Measurements from ENCODE around the gene FASLG.
A peak's percentile ranks its signal among the peaks of the same experiment; 100 is the strongest.
"Not testable (repeated sequence)": the region's sequence is repeated elsewhere in the genome, so short reads cannot be mapped to it uniquely, and the experiment has no call there.

FASLG gene, protein sequence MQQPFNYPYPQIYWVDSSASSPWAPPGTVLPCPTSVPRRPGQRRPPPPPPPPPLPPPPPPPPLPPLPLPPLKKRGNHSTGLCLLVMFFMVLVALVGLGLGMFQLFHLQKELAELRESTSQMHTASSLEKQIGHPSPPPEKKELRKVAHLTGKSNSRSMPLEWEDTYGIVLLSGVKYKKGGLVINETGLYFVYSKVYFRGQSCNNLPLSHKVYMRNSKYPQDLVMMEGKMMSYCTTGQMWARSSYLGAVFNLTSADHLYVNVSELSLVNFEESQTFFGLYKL

GRCh38 chr1:172658871-172659453 lies at the start of gene FASLG:
TSS of gene FASLG (plus strand) at chr1:172659103. CDS start at chr1:172659202, 99 bp downstream.
- no peak for DNase-seq (ENCODE audit: low read depth in 1 of 2, low spot score in 1 of 2)

DNA sequence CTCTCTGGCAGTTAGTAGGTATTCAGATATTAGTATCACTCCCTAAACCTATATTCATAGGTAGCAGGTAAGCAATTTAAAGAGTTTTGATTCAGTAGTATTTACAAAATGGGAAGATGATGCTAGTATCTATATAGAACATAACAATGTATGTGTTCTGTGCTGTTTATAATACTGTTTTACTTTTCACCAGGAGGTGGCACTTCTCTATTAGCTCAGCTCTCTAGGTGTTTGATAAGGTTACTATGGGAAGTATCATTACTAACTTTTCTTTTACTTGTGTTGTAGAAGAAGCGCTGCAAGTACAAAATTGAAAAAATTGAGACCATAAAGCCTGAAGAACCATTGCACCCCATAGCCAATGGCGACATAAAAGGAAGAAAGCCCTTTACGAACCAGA lies 49.4 kb upstream of the FASLG start:
- no peak for DNase-seq (ENCODE audit: low read depth in 1 of 2, low spot score in 1 of 2)

GRCh38 chr1:172612478-172612877 lies 46.4 kb upstream of the FASLG start:
- no peak for DNase-seq (ENCODE audit: low read depth in 1 of 2, low spot score in 1 of 2)

DNA sequence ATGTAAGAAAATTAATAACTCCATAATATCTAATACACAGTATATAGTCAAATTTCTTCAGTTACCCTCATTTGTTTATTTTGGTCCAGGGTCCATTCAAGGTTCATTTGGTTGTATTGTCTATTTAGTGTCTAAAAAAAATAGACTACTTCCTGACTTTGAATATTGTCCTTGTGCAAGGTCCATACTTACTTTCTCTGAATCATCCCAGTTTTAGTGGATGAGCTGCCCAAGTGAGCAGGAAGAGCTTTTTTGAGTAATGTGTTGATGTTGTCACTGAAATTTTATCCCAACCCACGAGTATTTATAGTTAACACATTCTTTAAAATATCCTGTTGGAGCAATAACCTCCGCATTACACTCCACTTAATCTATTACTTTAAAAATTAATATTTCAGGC lies 45.6 kb upstream of the FASLG start:
- DNase-seq (ENCODE audit: low read depth in 1 of 2, low spot score in 1 of 2): no peak

DNA sequence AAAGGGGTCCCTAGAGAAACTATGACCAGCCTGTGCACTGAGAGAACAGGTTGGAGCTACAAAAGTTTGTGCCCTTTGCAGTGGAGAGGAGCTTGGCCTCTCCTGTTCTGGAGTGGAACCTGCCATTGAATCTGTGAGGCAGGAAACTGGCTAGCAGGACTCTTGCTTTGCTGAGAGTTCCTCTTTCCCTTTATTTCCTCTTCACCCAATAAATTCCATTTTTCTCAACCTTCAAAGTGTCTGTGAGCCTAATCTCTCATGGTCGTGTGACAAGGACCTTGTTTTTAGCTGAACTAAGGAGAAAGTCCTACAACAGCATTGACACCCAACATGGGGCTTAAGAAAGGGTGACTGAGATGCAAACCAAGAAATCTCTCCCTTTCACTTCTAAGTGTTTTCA lies 42.7 kb upstream of the FASLG start:
- DNase-seq (ENCODE audit: low read depth in 1 of 2, low spot score in 1 of 2): no peak

GRCh38 chr1:172616636-172617035 lies 42.3 kb upstream of the FASLG start:
- no peak for DNase-seq (ENCODE audit: low read depth in 1 of 2, low spot score in 1 of 2)

- not testable (repeated sequence) for DNase-seq (ENCODE audit: low read depth in 1 of 2, low spot score in 1 of 2)
Observed at GRCh38 chr1:172620603-172621002, 38.3 kb upstream of the FASLG start.

DNA sequence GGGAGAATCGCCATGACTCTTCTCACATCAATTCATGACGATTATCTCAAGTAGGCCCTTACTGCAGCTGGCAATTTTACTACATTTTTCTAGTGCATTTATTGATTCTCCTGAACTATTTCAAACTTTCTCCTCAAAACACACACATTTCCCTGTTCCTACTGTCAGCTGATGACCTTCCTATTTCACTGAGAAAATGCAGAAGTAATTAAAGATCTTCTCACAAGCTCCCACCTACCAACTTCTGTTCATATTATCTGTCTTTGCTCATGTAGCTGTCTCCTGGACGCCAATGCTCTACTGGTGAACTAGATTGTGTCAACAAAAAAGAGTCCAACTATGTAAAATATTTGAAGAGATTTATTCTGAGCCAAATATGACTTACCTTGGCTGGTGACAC lies 36.4 kb upstream of the FASLG start:
- no peak for DNase-seq (ENCODE audit: low read depth in 1 of 2, low spot score in 1 of 2)

DNA sequence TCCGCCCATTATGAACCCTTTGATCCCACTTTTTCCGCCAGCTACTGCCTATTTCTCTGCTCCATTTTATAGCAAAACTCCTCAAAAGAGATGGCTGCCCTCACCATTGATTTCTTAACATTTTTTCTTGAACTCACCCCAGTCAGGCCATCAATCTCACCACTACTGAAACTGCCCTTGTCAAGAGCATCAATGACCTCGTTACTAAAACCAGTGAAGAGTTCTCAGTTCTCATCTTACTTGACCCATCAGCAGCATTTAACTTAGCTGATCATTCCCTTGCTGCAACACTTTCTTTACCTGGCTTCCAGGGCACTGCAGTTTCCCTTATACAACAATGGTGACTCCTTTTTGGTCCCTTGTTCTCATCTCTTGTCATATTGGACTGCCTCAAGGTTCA lies 35.2 kb upstream of the FASLG start:
- no peak for DNase-seq (ENCODE audit: low read depth in 1 of 2, low spot score in 1 of 2)

DNA sequence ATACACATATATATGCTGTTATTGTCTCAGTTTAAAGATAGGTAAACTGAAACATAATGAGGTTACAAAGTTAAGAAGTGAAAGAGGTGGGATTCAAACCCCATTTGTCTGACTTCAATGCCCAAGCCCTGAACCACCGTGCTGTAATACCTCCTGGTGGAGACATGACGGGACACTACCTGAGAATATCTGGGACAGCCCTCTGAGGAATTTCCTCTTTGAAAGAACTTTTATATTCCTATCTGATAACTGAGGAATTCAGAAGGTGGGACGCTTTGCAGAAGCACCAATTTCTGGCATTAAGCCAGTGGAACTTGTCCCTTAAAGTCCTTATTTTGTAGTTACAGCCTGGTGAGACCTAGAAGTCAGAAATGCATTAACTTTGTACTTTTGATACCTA lies 32.1 kb upstream of the FASLG start:
- DNase-seq (ENCODE audit: low read depth in 1 of 2, low spot score in 1 of 2): no peak

DNA sequence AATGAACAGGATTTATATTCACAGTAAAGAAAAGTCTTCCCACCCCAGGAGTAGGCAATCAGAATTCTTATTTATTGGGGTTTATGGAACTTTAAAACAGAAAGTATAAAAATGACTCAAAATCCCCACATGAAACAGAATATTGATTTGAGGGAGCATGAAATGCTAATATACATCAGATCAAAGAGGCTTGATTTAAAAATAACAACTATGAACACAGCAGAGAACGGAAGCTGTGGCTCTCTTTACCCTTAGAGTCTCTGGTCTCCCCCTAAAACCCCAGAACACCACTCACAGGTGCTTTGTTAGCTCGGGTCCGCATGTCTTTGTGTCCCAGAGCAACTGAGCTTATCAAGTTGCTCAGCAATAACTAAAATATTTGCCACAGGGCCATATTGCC lies 31.2 kb upstream of the FASLG start:
- no peak for DNase-seq (ENCODE audit: low read depth in 1 of 2, low spot score in 1 of 2)

- DNase-seq (ENCODE audit: low read depth in 1 of 2, low spot score in 1 of 2): no peak
Observed at GRCh38 chr1:172628401-172628800, 30.5 kb upstream of the FASLG start.

DNA sequence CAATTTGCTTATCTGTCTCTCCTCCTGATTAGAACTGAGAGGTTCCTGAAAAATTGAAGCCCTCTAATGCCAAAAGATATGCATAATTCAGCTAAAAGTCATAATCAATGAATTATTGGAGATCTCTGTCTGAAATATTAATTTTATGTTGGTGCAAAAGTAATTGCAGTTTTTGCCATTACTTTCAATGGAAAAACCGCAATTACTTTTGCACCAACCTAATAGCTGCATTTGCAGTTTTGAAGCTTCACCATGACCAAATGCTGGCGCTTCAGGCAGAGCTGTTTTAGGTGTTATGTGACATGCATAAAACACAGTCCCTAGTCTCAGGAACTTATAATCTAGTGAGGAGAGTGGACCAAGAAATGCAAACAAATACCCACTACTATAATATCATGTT lies 29.7 kb upstream of the FASLG start:
- DNase-seq (ENCODE audit: low read depth in 1 of 2, low spot score in 1 of 2): no peak

DNA sequence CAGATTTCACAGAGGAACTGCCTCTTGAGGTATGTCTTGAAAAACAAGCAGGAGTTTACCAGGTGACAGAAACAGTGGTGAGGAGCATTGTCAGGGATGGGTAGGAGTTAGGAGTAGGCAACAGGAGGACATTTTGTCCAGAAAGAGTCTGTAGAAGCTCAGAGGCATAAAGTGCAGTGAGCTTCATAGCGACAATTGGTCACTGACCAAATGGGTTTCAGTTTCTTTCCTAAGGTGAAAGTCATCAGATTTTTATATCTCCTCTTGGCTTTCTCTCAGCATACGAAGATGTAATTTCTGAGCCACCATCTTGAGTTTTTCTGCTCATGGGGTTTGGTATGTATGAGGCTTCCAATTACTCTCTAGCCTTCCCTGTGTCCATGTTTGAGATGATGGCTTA lies 29.3 kb upstream of the FASLG start:
- no peak for DNase-seq (ENCODE audit: low read depth in 1 of 2, low spot score in 1 of 2)

GRCh38 chr1:172630056-172630818 lies 28.7 kb upstream of the FASLG start:
- no peak for DNase-seq (ENCODE audit: low read depth in 1 of 2, low spot score in 1 of 2)

DNA sequence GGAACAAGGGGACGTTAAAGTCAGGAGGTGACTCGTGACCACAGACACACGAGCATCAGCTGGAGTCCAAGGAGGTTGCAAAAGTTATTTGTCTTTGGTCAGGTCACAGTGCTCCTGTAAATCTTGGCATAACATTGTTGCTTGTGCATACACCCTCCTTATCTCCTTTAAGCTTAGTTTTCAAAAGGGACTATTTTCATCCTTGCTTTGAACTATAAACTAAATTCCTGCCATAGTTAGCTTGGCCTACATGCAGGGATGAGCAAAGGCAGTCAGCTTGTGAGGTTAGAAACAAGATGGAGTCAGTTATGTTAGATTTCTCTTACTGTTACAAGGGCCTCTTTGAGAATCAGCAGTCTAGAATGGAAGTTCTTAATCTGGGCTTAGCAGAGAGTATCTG lies 28.0 kb upstream of the FASLG start:
- DNase-seq (ENCODE audit: low read depth in 1 of 2, low spot score in 1 of 2): no peak

DNA sequence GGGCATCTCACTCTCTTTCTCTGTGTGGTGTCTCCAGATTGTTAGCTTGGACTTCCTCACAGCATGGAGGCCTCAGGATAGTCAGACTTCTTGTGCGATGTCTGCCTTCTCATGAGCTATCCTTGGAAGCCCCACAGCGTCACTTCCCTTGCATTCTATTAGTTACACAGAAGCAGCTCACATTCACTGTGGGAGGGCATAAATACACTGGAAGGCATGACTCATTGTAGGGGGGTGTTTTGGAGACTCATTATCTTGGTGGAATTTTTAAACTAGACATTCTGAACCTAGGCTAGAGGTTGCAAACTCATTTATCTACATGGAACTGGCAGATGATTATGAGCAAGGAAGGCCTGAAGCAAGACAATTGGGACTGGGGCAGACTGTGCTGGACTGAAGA lies 21.4 kb upstream of the FASLG start:
- DNase-seq (ENCODE audit: low read depth in 1 of 2, low spot score in 1 of 2): no peak

- no peak for DNase-seq (ENCODE audit: low read depth in 1 of 2, low spot score in 1 of 2)
Observed at GRCh38 chr1:172638249-172638648, 20.7 kb upstream of the FASLG start.

DNA sequence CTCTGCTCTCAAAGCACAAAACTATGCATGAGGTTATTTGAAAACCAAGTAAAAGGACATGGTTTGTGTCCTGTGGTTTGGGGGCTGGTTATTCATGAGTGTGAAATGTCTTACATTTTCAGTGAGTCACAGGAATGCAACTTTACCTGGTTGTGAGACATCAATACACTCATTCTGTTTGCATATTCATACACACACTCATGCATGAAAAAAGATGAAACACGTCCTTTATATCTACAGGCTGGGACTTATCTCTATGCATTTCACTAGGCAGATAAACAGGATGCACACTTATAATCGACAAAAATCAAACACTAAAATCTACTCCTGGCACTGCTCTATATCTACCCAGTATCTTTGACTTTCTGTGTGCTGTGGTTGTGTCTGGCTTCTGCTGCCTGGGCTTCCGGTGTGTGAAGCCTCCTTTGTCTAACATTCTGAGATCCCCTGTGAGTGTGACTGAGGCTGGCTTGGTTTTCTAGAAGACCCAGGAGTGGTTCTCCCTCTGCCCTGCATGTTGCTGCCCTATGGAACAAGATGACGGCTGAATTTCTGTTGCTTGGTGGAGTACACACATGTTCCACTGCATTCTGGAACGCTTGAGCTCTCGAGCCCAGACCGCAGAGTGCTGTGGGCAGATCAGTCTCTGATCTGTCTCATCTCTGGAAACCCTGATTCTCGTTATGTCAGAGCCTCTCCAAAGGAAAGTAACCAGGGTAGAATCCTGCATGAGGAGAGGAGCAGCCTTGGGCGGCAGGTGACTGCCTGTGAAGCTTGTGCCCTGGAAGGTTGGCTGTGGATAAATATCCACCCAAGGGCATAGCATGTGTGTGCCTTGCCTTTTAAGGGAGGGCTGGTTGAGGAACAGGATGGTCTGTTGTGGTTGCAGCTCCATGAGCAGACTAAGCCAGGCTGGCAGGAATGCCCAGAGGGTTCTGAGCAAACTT lies 19.7 kb upstream of the FASLG start:
- peak; percentile 24 to 58 for DNase-seq (ENCODE audit: low read depth in 1 of 2, low spot score in 1 of 2)

GRCh38 chr1:172640111-172640510 lies 18.8 kb upstream of the FASLG start:
- no peak for DNase-seq (ENCODE audit: low read depth in 1 of 2, low spot score in 1 of 2)

- DNase-seq (ENCODE audit: low read depth in 1 of 2, low spot score in 1 of 2): no peak
Observed at GRCh38 chr1:172641492-172641891, 17.4 kb upstream of the FASLG start.

Measured in activated T-helper 1 cell treated with anti-CD3 and anti-CD28 coated beads, Interleukin-2, amount 50 U/mL, for 16 hours (primary cell).